Measurements from ENCODE around the gene MACROD2. TPM values are rescaled to one million over a fixed set of nuclear protein-coding genes. Genes with fewer than 3 reads are reported as not detected.
A peak's percentile ranks its signal among the peaks of the same experiment; 100 is the strongest.
"Not testable (repeated sequence)": the region's sequence is repeated elsewhere in the genome, so short reads cannot be mapped to it uniquely, and the experiment has no call there.

The MACROD2 gene
- total RNA-seq, 1 donor from 2014 or later, result 17.6 TPM

- no peak for DNase-seq
Measured at GRCh38 chr20:15111654-15112053, 1116.3 kb downstream of the MACROD2 start.

- DNase-seq, result peak; percentile 80
Measured at GRCh38 chr20:15113144-15113773, 1117.9 kb downstream of the MACROD2 start.

- no peak for DNase-seq
Measured at GRCh38 chr20:15119852-15120487, 1124.7 kb downstream of the MACROD2 start.

- no peak for DNase-seq
Measured at GRCh38 chr20:15122613-15123012, 1127.3 kb downstream of the MACROD2 start.

- DNase-seq, result no peak
Measured at GRCh38 chr20:15131176-15131575, 1135.9 kb downstream of the MACROD2 start.

GRCh38 chr20:15138548-15139126 lies 1143.3 kb downstream of the MACROD2 start:
- no peak for DNase-seq

GRCh38 chr20:15139522-15139921 lies 1144.2 kb downstream of the MACROD2 start:
- no peak for DNase-seq

- DNase-seq, result no peak
Measured at GRCh38 chr20:15140286-15140685, 1145.0 kb downstream of the MACROD2 start.

GRCh38 chr20:15140940-15141339 lies 1145.6 kb downstream of the MACROD2 start:
- not testable (repeated sequence) for DNase-seq

GRCh38 chr20:15141861-15142260 lies 1146.5 kb downstream of the MACROD2 start:
- no peak for DNase-seq

GRCh38 chr20:15143478-15143877 lies 1148.2 kb downstream of the MACROD2 start:
- DNase-seq, result no peak

- DNase-seq, result no peak
Measured at GRCh38 chr20:15144916-15145315, 1149.6 kb downstream of the MACROD2 start.

GRCh38 chr20:15146948-15147347 lies 1151.6 kb downstream of the MACROD2 start:
- DNase-seq, result no peak

GRCh38 chr20:15154070-15154469 lies 1158.8 kb downstream of the MACROD2 start:
- no peak for DNase-seq

- no peak for DNase-seq
Measured at GRCh38 chr20:15155848-15156401, 1160.6 kb downstream of the MACROD2 start.

- DNase-seq, result no peak
Measured at GRCh38 chr20:15158533-15158932, 1163.2 kb downstream of the MACROD2 start.

GRCh38 chr20:15162079-15162647 lies 1166.8 kb downstream of the MACROD2 start:
- no peak for DNase-seq

GRCh38 chr20:15163632-15164031 lies 1168.3 kb downstream of the MACROD2 start:
- DNase-seq, result no peak

GRCh38 chr20:15164726-15165125 lies 1169.4 kb downstream of the MACROD2 start:
- no peak for DNase-seq

- no peak for DNase-seq
Measured at GRCh38 chr20:15166744-15167143, 1171.4 kb downstream of the MACROD2 start.

- no peak for DNase-seq
Measured at GRCh38 chr20:15171016-15171415, 1175.7 kb downstream of the MACROD2 start.

- no peak for DNase-seq
Measured at GRCh38 chr20:15176929-15177328, 1181.6 kb downstream of the MACROD2 start.

- DNase-seq, result no peak
Measured at GRCh38 chr20:15178581-15178980, 1183.3 kb downstream of the MACROD2 start.
